Activated T-helper 2 cell treated with anti-CD3 and anti-CD28 coated beads, Interferon-gamma antibody, Interleukin-2, Interleukin-4, amounts not matched to agents 10 μg/mL and 5 μg/mL and 100 μg/mL, durations not matched to agents 14 hours and 24 hours and 36 hours (primary cell): ENCODE measurements around the gene CNBD2. TPM values are rescaled to one million over a fixed set of nuclear protein-coding genes. Genes with fewer than 3 reads are reported as not detected.
A peak's percentile ranks its signal among the peaks of the same experiment; 100 is the strongest.
"Not testable (repeated sequence)": the region's sequence is repeated elsewhere in the genome, so short reads cannot be mapped to it uniquely, and the experiment has no call there.

ENCODE experiments used
- DNase-seq: peaks from one replicate; pipeline ENCODE4 v3.0.0; 2021; ENCODE audit warnings: low spot score
- H3K27ac Mint-ChIP-seq: one replicate; pipeline ENCODE4 v1.8.0; 2021; ENCODE audit warnings: mixed read lengths
- H3K27me3 Mint-ChIP-seq: one replicate; pipeline ENCODE4 v1.8.0; 2021; ENCODE audit warnings: low read depth, mixed read lengths
- H3K36me3 Mint-ChIP-seq: one replicate; pipeline ENCODE4 v1.8.0; 2021; ENCODE audit warnings: low read depth, mixed read lengths
- H3K4me1 Mint-ChIP-seq: one replicate; pipeline ENCODE4 v1.8.0; 2021; ENCODE audit warnings: low read depth, mixed read lengths
- H3K4me3 Mint-ChIP-seq: one replicate; pipeline ENCODE4 v1.8.0; 2021; ENCODE audit warnings: low read depth, mild to moderate bottlenecking, moderate library complexity, mixed read lengths
- H3K9me3 Mint-ChIP-seq: one replicate; pipeline ENCODE4 v1.8.0; 2021; ENCODE audit warnings: mixed read lengths
- intact Hi-C: fragments of 100-400 bp; cut with micrococcal nuclease; formaldehyde crosslinking; loops from one replicate; pipeline ENCODE4 v1.15.1; 2023
- total RNA-seq: library from RNA; stranded (reverse); gene quantifications from 2 replicates; pipeline ENCODE4 v1.2.3, GENCODE V29; 2022

Gene CNBD2
- total RNA-seq, 1 donor from 2014 or later, result 3.6 TPM

GRCh38 chr20:36061754-36062153 is 93.4 kb downstream of the CNBD2 start:
- no peak overlapping the region for H3K27ac Mint-ChIP-seq
- H3K4me3 Mint-ChIP-seq, result no peak overlapping the region
- H3K4me1 Mint-ChIP-seq, result peaks cover 10% of the 10 kb centered on the region
- intact Hi-C loops, result loop anchor here (5.0 kb wide), 1 partner anchor 109 kb away; the partner anchor contains the start of gene SCAND1
- H3K36me3 Mint-ChIP-seq, result no peaks in the 10 kb centered on the region
- no peak for DNase-seq
- H3K27me3 Mint-ChIP-seq, result peaks cover 25% of the 10 kb centered on the region
- peaks cover 4% of the 10 kb centered on the region for H3K9me3 Mint-ChIP-seq

GRCh38 chr20:36062799-36063198 is 94.4 kb downstream of the CNBD2 start:
- Mint-ChIP-seq H3K9me3 (peaks cover 4% of the 10 kb centered on the region), H3K4me3 (no peak overlapping the region), H3K27me3 (peaks cover 28% of the 10 kb centered on the region), H3K27ac (no peak overlapping the region), H3K4me1 (peaks cover 10% of the 10 kb centered on the region), H3K36me3 (no peaks in the 10 kb centered on the region)
- DNase-seq, result no peak
- intact Hi-C loops, result loop anchor here (5.0 kb wide), 1 partner anchor 110 kb away; the partner anchor contains the start of gene SCAND1

GRCh38 chr20:36063916-36064657 is 95.7 kb downstream of the CNBD2 start:
- H3K27ac Mint-ChIP-seq, result no peak overlapping the region
- DNase-seq, result no peak
- H3K27me3 Mint-ChIP-seq, result peaks cover 28% of the 10 kb centered on the region
- peak overlapping the region; percentile 79 for H3K4me3 Mint-ChIP-seq
- peaks cover 4% of the 10 kb centered on the region for H3K9me3 Mint-ChIP-seq
- peaks cover 10% of the 10 kb centered on the region for H3K4me1 Mint-ChIP-seq
- no peaks in the 10 kb centered on the region for H3K36me3 Mint-ChIP-seq
- intact Hi-C loops, result loop anchor here (5.0 kb wide), 1 partner anchor 112 kb away; the partner anchor contains the start of gene SCAND1

- no peak overlapping the region for H3K27ac Mint-ChIP-seq
- DNase-seq, result peak; percentile 85
- H3K9me3 Mint-ChIP-seq, result peaks cover 4% of the 10 kb centered on the region
- H3K4me3 Mint-ChIP-seq, result peak overlapping the region; percentile 79
- H3K27me3 Mint-ChIP-seq, result peaks cover 32% of the 10 kb centered on the region
- H3K36me3 Mint-ChIP-seq, result no peaks in the 10 kb centered on the region
- H3K4me1 Mint-ChIP-seq, result peaks cover 10% of the 10 kb centered on the region
- intact Hi-C loops, result loop anchor here (5.0 kb wide), 1 partner anchor 113 kb away; the partner anchor contains the start of gene SCAND1
These were observed 96.5 kb downstream of the CNBD2 start for GRCh38 chr20:36064658-36065426.

- no peak for DNase-seq
- H3K36me3 Mint-ChIP-seq, result no peaks in the 10 kb centered on the region
- intact Hi-C loops, result no loop called here
- H3K27ac Mint-ChIP-seq, result no peak overlapping the region
- peak overlapping the region; percentile 79 for H3K4me3 Mint-ChIP-seq
- peaks cover 33% of the 10 kb centered on the region for H3K27me3 Mint-ChIP-seq
- peaks cover 4% of the 10 kb centered on the region for H3K9me3 Mint-ChIP-seq
- peaks cover 10% of the 10 kb centered on the region for H3K4me1 Mint-ChIP-seq
These were observed 97.1 kb downstream of the CNBD2 start for GRCh38 chr20:36065427-36065998.

- no peak for DNase-seq
- H3K27me3 Mint-ChIP-seq, result peaks cover 40% of the 10 kb centered on the region
- peaks cover 10% of the 10 kb centered on the region for H3K4me1 Mint-ChIP-seq
- no peak overlapping the region for H3K27ac Mint-ChIP-seq
- peaks cover 3% of the 10 kb centered on the region for H3K9me3 Mint-ChIP-seq
- peak overlapping the region; percentile 5 for H3K4me3 Mint-ChIP-seq
- H3K36me3 Mint-ChIP-seq, result no peaks in the 10 kb centered on the region
- intact Hi-C loops, result no loop called here
These were observed 98.4 kb downstream of the CNBD2 start for GRCh38 chr20:36066777-36067176.

GRCh38 chr20:36068526-36068925 is 100.1 kb downstream of the CNBD2 start:
- H3K4me1 Mint-ChIP-seq, H3K9me3 Mint-ChIP-seq, intact Hi-C loops, DNase-seq, H3K4me3 Mint-ChIP-seq, H3K36me3 Mint-ChIP-seq, H3K27ac Mint-ChIP-seq: not testable (repeated sequence)
- peaks cover 34% of the 10 kb centered on the region for H3K27me3 Mint-ChIP-seq

- no peak for DNase-seq
- Mint-ChIP-seq H3K4me3 (no peak overlapping the region), H3K36me3 (no peaks in the 10 kb centered on the region), H3K27me3 (peaks cover 37% of the 10 kb centered on the region), H3K4me1 (no peaks in the 10 kb centered on the region), H3K9me3 (no peaks in the 10 kb centered on the region), H3K27ac (no peak overlapping the region)
- intact Hi-C loops, result no loop called here
These were observed 102.1 kb downstream of the CNBD2 start for GRCh38 chr20:36070451-36070850.

- no peaks in the 10 kb centered on the region for H3K9me3 Mint-ChIP-seq
- DNase-seq, result no peak
- H3K4me1 Mint-ChIP-seq, result no peaks in the 10 kb centered on the region
- H3K27ac Mint-ChIP-seq, result no peak overlapping the region
- H3K4me3 Mint-ChIP-seq, result no peak overlapping the region
- intact Hi-C loops, result no loop called here
- H3K27me3 Mint-ChIP-seq, result peaks cover 38% of the 10 kb centered on the region
- no peaks in the 10 kb centered on the region for H3K36me3 Mint-ChIP-seq
These were observed 103.5 kb downstream of the CNBD2 start for GRCh38 chr20:36071848-36072247.

GRCh38 chr20:36074983-36075382 is 106.6 kb downstream of the CNBD2 start:
- Mint-ChIP-seq H3K27ac (no peak overlapping the region), H3K36me3 (no peaks in the 10 kb centered on the region), H3K9me3 (no peaks in the 10 kb centered on the region), H3K4me1 (no peaks in the 10 kb centered on the region), H3K4me3 (no peak overlapping the region), H3K27me3 (peaks cover 30% of the 10 kb centered on the region)
- intact Hi-C loops, result no loop called here
- DNase-seq, result no peak

- peaks cover 17% of the 10 kb centered on the region for H3K27me3 Mint-ChIP-seq
- H3K27ac Mint-ChIP-seq, DNase-seq, intact Hi-C loops, H3K4me1 Mint-ChIP-seq, H3K9me3 Mint-ChIP-seq, H3K4me3 Mint-ChIP-seq, H3K36me3 Mint-ChIP-seq: not testable (repeated sequence)
These were observed 109.4 kb downstream of the CNBD2 start for GRCh38 chr20:36077762-36078161.

- intact Hi-C loops, result no loop called here
- no peak overlapping the region for H3K4me3 Mint-ChIP-seq
- peaks cover 21% of the 10 kb centered on the region for H3K27me3 Mint-ChIP-seq
- no peaks in the 10 kb centered on the region for H3K36me3 Mint-ChIP-seq
- H3K9me3 Mint-ChIP-seq, result no peaks in the 10 kb centered on the region
- no peaks in the 10 kb centered on the region for H3K4me1 Mint-ChIP-seq
- DNase-seq, result no peak
- no peak overlapping the region for H3K27ac Mint-ChIP-seq
These were observed 111.1 kb downstream of the CNBD2 start for GRCh38 chr20:36079486-36079885.

- H3K9me3 Mint-ChIP-seq, H3K4me1 Mint-ChIP-seq, DNase-seq, H3K27ac Mint-ChIP-seq, H3K36me3 Mint-ChIP-seq, intact Hi-C loops, H3K4me3 Mint-ChIP-seq: not testable (repeated sequence)
- H3K27me3 Mint-ChIP-seq, result peaks cover 24% of the 10 kb centered on the region
These were observed 111.6 kb downstream of the CNBD2 start for GRCh38 chr20:36079984-36080383.
